ENCODE data around the gene TBXAS1.

TBXAS1 gene

GRCh38 chr7:140033036-140033435 lies 204.0 kb downstream of the TBXAS1 start:
- Histone ChIP-seq H3K9me3 (ENCODE audit: control insufficient read depth in 5 of 5, low read length in 5 of 5) (no peaks in the 10 kb centered on the region), H3K4me3 (ENCODE audit: low read depth in 1 of 5, low read length in 5 of 5) (no peak overlapping the region), H3K36me3 (ENCODE audit: control insufficient read depth in 5 of 5, insufficient read depth in 5 of 5, low read length in 5 of 5) (peaks cover 5 to 50% (median 26%) of the 10 kb centered on the region in 5 donors), H3K4me1 (ENCODE audit: control insufficient read depth in 5 of 5, insufficient read depth in 5 of 5, low read length in 5 of 5) (no peaks in the 10 kb centered on the region), H3K27ac (ENCODE audit: low read depth, low read length) (no peak overlapping the region), H3K9ac (ENCODE audit: low read length in 5 of 5) (no peak overlapping the region), H3K27me3 (ENCODE audit: control insufficient read depth in 5 of 5, insufficient read depth in 4 of 5, low read length in 5 of 5) (no peaks in the 10 kb centered on the region)

GRCh38 chr7:140033779-140034363 lies 204.8 kb downstream of the TBXAS1 start:
- H3K27me3 ChIP-seq (ENCODE audit: control insufficient read depth in 5 of 5, insufficient read depth in 4 of 5, low read length in 5 of 5): no peaks in the 10 kb centered on the region
- no peaks in the 10 kb centered on the region for H3K9me3 ChIP-seq (ENCODE audit: control insufficient read depth in 5 of 5, low read length in 5 of 5)
- H3K36me3 ChIP-seq (ENCODE audit: control insufficient read depth in 5 of 5, insufficient read depth in 5 of 5, low read length in 5 of 5): peaks cover 5 to 46% (median 32%) of the 10 kb centered on the region in 5 donors
- H3K4me1 ChIP-seq (ENCODE audit: control insufficient read depth in 5 of 5, insufficient read depth in 5 of 5, low read length in 5 of 5): peaks cover 0 to 3% (median 2%) of the 10 kb centered on the region in 5 donors
- no peak overlapping the region for H3K9ac ChIP-seq (ENCODE audit: low read length in 5 of 5)
- H3K4me3 ChIP-seq (ENCODE audit: low read depth in 1 of 5, low read length in 5 of 5): no peak overlapping the region
- no peak overlapping the region for H3K27ac ChIP-seq (ENCODE audit: low read depth, low read length)

- Histone ChIP-seq H3K9ac (ENCODE audit: low read length in 5 of 5) (no peak overlapping the region), H3K36me3 (ENCODE audit: control insufficient read depth in 5 of 5, insufficient read depth in 5 of 5, low read length in 5 of 5) (peaks cover 5 to 46% (median 32%) of the 10 kb centered on the region in 5 donors), H3K27ac (ENCODE audit: low read depth, low read length) (no peak overlapping the region), H3K9me3 (ENCODE audit: control insufficient read depth in 5 of 5, low read length in 5 of 5) (no peaks in the 10 kb centered on the region), H3K4me1 (ENCODE audit: control insufficient read depth in 5 of 5, insufficient read depth in 5 of 5, low read length in 5 of 5) (peaks cover 0 to 9% (median 4%) of the 10 kb centered on the region in 5 donors), H3K27me3 (ENCODE audit: control insufficient read depth in 5 of 5, insufficient read depth in 4 of 5, low read length in 5 of 5) (no peaks in the 10 kb centered on the region), H3K4me3 (ENCODE audit: low read depth in 1 of 5, low read length in 5 of 5) (no peak overlapping the region)
Observed at GRCh38 chr7:140034421-140034820, 205.4 kb downstream of the TBXAS1 start.

- no peaks in the 10 kb centered on the region for H3K9me3 ChIP-seq (ENCODE audit: control insufficient read depth in 5 of 5, low read length in 5 of 5)
- H3K27me3 ChIP-seq (ENCODE audit: control insufficient read depth in 5 of 5, insufficient read depth in 4 of 5, low read length in 5 of 5): no peaks in the 10 kb centered on the region
- H3K4me1 ChIP-seq (ENCODE audit: control insufficient read depth in 5 of 5, insufficient read depth in 5 of 5, low read length in 5 of 5): peaks cover 0 to 12% (median 4%) of the 10 kb centered on the region in 5 donors
- no peak overlapping the region for H3K27ac ChIP-seq (ENCODE audit: low read depth, low read length)
- no peak overlapping the region for H3K4me3 ChIP-seq (ENCODE audit: low read depth in 1 of 5, low read length in 5 of 5)
- peaks cover 0 to 54% (median 40%) of the 10 kb centered on the region in 5 donors for H3K36me3 ChIP-seq (ENCODE audit: control insufficient read depth in 5 of 5, insufficient read depth in 5 of 5, low read length in 5 of 5)
- H3K9ac ChIP-seq (ENCODE audit: low read length in 5 of 5): no peak overlapping the region
Observed at GRCh38 chr7:140035400-140036223, 206.5 kb downstream of the TBXAS1 start.

GRCh38 chr7:140036224-140036962 lies 207.3 kb downstream of the TBXAS1 start:
- Histone ChIP-seq H3K27me3 (ENCODE audit: control insufficient read depth in 5 of 5, insufficient read depth in 4 of 5, low read length in 5 of 5) (no peaks in the 10 kb centered on the region), H3K9ac (ENCODE audit: low read length in 5 of 5) (no peak overlapping the region), H3K27ac (ENCODE audit: low read depth, low read length) (no peak overlapping the region), H3K4me1 (ENCODE audit: control insufficient read depth in 5 of 5, insufficient read depth in 5 of 5, low read length in 5 of 5) (peaks cover 0 to 12% (median 4%) of the 10 kb centered on the region in 5 donors), H3K4me3 (ENCODE audit: low read depth in 1 of 5, low read length in 5 of 5) (no peak overlapping the region), H3K36me3 (ENCODE audit: control insufficient read depth in 5 of 5, insufficient read depth in 5 of 5, low read length in 5 of 5) (peaks cover 3 to 59% (median 42%) of the 10 kb centered on the region in 5 donors), H3K9me3 (ENCODE audit: control insufficient read depth in 5 of 5, low read length in 5 of 5) (no peaks in the 10 kb centered on the region)

GRCh38 chr7:140039066-140039465 lies 210.0 kb downstream of the TBXAS1 start:
- Histone ChIP-seq H3K9ac (ENCODE audit: low read length in 5 of 5) (no peak overlapping the region), H3K27ac (ENCODE audit: low read depth, low read length) (no peak overlapping the region), H3K9me3 (ENCODE audit: control insufficient read depth in 5 of 5, low read length in 5 of 5) (no peaks in the 10 kb centered on the region), H3K4me1 (ENCODE audit: control insufficient read depth in 5 of 5, insufficient read depth in 5 of 5, low read length in 5 of 5) (peaks cover 0 to 12% (median 4%) of the 10 kb centered on the region in 5 donors), H3K36me3 (ENCODE audit: control insufficient read depth in 5 of 5, insufficient read depth in 5 of 5, low read length in 5 of 5) (peaks cover 3 to 57% (median 42%) of the 10 kb centered on the region in 5 donors), H3K4me3 (ENCODE audit: low read depth in 1 of 5, low read length in 5 of 5) (no peak overlapping the region), H3K27me3 (ENCODE audit: control insufficient read depth in 5 of 5, insufficient read depth in 4 of 5, low read length in 5 of 5) (no peaks in the 10 kb centered on the region)

- Histone ChIP-seq H3K27me3 (ENCODE audit: control insufficient read depth in 5 of 5, insufficient read depth in 4 of 5, low read length in 5 of 5) (no peaks in the 10 kb centered on the region), H3K4me1 (ENCODE audit: control insufficient read depth in 5 of 5, insufficient read depth in 5 of 5, low read length in 5 of 5) (peaks cover 0 to 12% (median 4%) of the 10 kb centered on the region in 5 donors), H3K27ac (ENCODE audit: low read depth, low read length) (no peak overlapping the region), H3K36me3 (ENCODE audit: control insufficient read depth in 5 of 5, insufficient read depth in 5 of 5, low read length in 5 of 5) (peaks cover 3 to 60% (median 44%) of the 10 kb centered on the region in 5 donors), H3K9ac (ENCODE audit: low read length in 5 of 5) (no peak overlapping the region), H3K9me3 (ENCODE audit: control insufficient read depth in 5 of 5, low read length in 5 of 5) (no peaks in the 10 kb centered on the region), H3K4me3 (ENCODE audit: low read depth in 1 of 5, low read length in 5 of 5) (no peak overlapping the region)
Observed at GRCh38 chr7:140039896-140040295, 210.8 kb downstream of the TBXAS1 start.

- no peaks in the 10 kb centered on the region for H3K9me3 ChIP-seq (ENCODE audit: control insufficient read depth in 5 of 5, low read length in 5 of 5)
- H3K27ac ChIP-seq (ENCODE audit: low read depth, low read length): no peak overlapping the region
- H3K4me1 ChIP-seq (ENCODE audit: control insufficient read depth in 5 of 5, insufficient read depth in 5 of 5, low read length in 5 of 5): peaks cover 0 to 12% (median 4%) of the 10 kb centered on the region in 5 donors
- H3K9ac ChIP-seq (ENCODE audit: low read length in 5 of 5): no peak overlapping the region
- H3K27me3 ChIP-seq (ENCODE audit: control insufficient read depth in 5 of 5, insufficient read depth in 4 of 5, low read length in 5 of 5): no peaks in the 10 kb centered on the region
- H3K4me3 ChIP-seq (ENCODE audit: low read depth in 1 of 5, low read length in 5 of 5): no peak overlapping the region
- peaks cover 9 to 58% (median 50%) of the 10 kb centered on the region in 5 donors for H3K36me3 ChIP-seq (ENCODE audit: control insufficient read depth in 5 of 5, insufficient read depth in 5 of 5, low read length in 5 of 5)
Observed at GRCh38 chr7:140041659-140042385, 212.8 kb downstream of the TBXAS1 start.

- Histone ChIP-seq H3K27ac (ENCODE audit: low read depth, low read length) (no peak overlapping the region), H3K4me1 (ENCODE audit: control insufficient read depth in 5 of 5, insufficient read depth in 5 of 5, low read length in 5 of 5) (peaks cover 0 to 12% (median 4%) of the 10 kb centered on the region in 5 donors), H3K36me3 (ENCODE audit: control insufficient read depth in 5 of 5, insufficient read depth in 5 of 5, low read length in 5 of 5) (peaks cover 9 to 58% (median 50%) of the 10 kb centered on the region in 5 donors), H3K9me3 (ENCODE audit: control insufficient read depth in 5 of 5, low read length in 5 of 5) (no peaks in the 10 kb centered on the region), H3K4me3 (ENCODE audit: low read depth in 1 of 5, low read length in 5 of 5) (no peak overlapping the region), H3K9ac (ENCODE audit: low read length in 5 of 5) (no peak overlapping the region), H3K27me3 (ENCODE audit: control insufficient read depth in 5 of 5, insufficient read depth in 4 of 5, low read length in 5 of 5) (no peaks in the 10 kb centered on the region)
Observed at GRCh38 chr7:140042386-140042670, 213.3 kb downstream of the TBXAS1 start.

All from subcutaneous abdominal adipose tissue (tissue), 5 donors.